Neural cell (in vitro differentiated cells): ENCODE results near the gene TUB. TPM values are rescaled to one million over a fixed set of nuclear protein-coding genes. Genes with fewer than 3 reads are reported as not detected.

Experiments used
- H2AFZ ChIP-seq: fragments of 200-600, 300-800 bp; sonication (generic), shearing (Covaris generic); 2 replicates; pipeline ENCODE4 v1.6.0; 2014; ENCODE audit warnings: low read depth, mild to moderate bottlenecking, antibody characterized with exemption, low read length, moderate library complexity
- H3F3A ChIP-seq: fragments of 200-600 bp; shearing (Covaris generic); 2 replicates; pipeline ENCODE4 v1.6.1; 2016; ENCODE audit warnings: mild to moderate bottlenecking, moderate library complexity, mixed read lengths, antibody characterized with exemption, low read length; ENCODE audit not compliant: insufficient read depth, poor library complexity, severe bottlenecking
- H3K27ac ChIP-seq: fragments of 200-600, 300-800 bp; sonication (generic), shearing (Covaris generic); 2 replicates; pipeline ENCODE4 v1.5.1; 2014; ENCODE audit warnings: mild to moderate bottlenecking, low read length, moderate library complexity
- H3K27me3 ChIP-seq: fragments of 300-800, 200-600 bp; sonication (generic), shearing (Covaris generic); 2 replicates; pipeline ENCODE4 v1.6.0; 2014; ENCODE audit warnings: mild to moderate bottlenecking, low read depth, low read length, moderate library complexity; ENCODE audit not compliant: insufficient read depth
- H3K36me3 ChIP-seq: fragments of 300-800, 200-600 bp; sonication (generic), shearing (Covaris generic); 2 replicates; pipeline ENCODE4 v1.5.1; 2014; ENCODE audit warnings: mild to moderate bottlenecking, antibody characterized with exemption, low read length, moderate library complexity; ENCODE audit not compliant: insufficient read depth
- H3K4me2 ChIP-seq: fragments of 300-800, 200-600 bp; sonication (generic), shearing (Covaris generic); 2 replicates; pipeline ENCODE4 v1.6.0; 2014; ENCODE audit warnings: mild to moderate bottlenecking, low read length
- H3K4me3 ChIP-seq: fragments of 300-800, 200-600 bp; sonication (generic), shearing (Covaris generic); 2 replicates; pipeline ENCODE4 v1.5.1; 2014; ENCODE audit warnings: mild to moderate bottlenecking, low read length, moderate library complexity
- H3K79me2 ChIP-seq: fragments of 200-600 bp; shearing (Covaris generic); replicated peaks from 2 replicates; pipeline ENCODE4 v1.6.0; 2014; ENCODE audit warnings: mild to moderate bottlenecking, low read length, moderate library complexity; ENCODE audit not compliant: insufficient read depth
- H3K9ac ChIP-seq: fragments of 300-800, 200-600 bp; sonication (generic), shearing (Covaris generic); 2 replicates; pipeline ENCODE4 v1.6.1; 2016; ENCODE audit warnings: mild to moderate bottlenecking, low read length, mixed read lengths
- H3K9me2 ChIP-seq: fragments of 200-600 bp; shearing (Covaris generic); 2 replicates; pipeline ENCODE4 v1.6.1; 2016; ENCODE audit warnings: mild to moderate bottlenecking, low read length, mixed read lengths; ENCODE audit not compliant: insufficient read depth
- H3K9me3 ChIP-seq: fragments of 200-600, 300-800 bp; sonication (generic), shearing (Covaris generic); 2 replicates; pipeline ENCODE4 v1.6.1; 2016; ENCODE audit warnings: mild to moderate bottlenecking, mixed run types, low read length, moderate library complexity, mixed read lengths
- H4K20me1 ChIP-seq: fragments of 200-600 bp; shearing (Covaris generic); 2 replicates; pipeline ENCODE4 v1.6.1; 2016; ENCODE audit warnings: mild to moderate bottlenecking, mixed run types; ENCODE audit not compliant: insufficient read depth
- EP300 ChIP-seq: fragments of 450-650 bp; conservative IDR thresholded peaks from 2 replicates; pipeline ENCODE4 v1.6.1; 2014; ENCODE audit warnings: antibody characterized with exemption, mild to moderate bottlenecking, moderate library complexity; ENCODE audit not compliant: poor library complexity, severe bottlenecking
- EZH2 ChIP-seq: fragments of 200-600, 300-800 bp; shearing (Covaris generic), sonication (generic); IDR thresholded peaks from 2 replicates; pipeline ENCODE4 v1.6.1; 2014; ENCODE audit warnings: antibody characterized with exemption, low read length, borderline replicate concordance, mild to moderate bottlenecking; ENCODE audit not compliant: insufficient read depth, poor library complexity, severe bottlenecking
- MXI1 ChIP-seq: fragments of 450-650 bp; conservative IDR thresholded peaks from 2 replicates; pipeline ENCODE4 v1.6.1; 2014; ENCODE audit warnings: antibody characterized with exemption, mild to moderate bottlenecking; ENCODE audit not compliant: poor library complexity, severe bottlenecking
- POLR2AphosphoS5 ChIP-seq: IDR thresholded peaks from 2 replicates; pipeline ENCODE4 v1.6.1; 2012
- RAD21 ChIP-seq: fragments of 450-650 bp; conservative IDR thresholded peaks from 2 replicates; pipeline ENCODE4 v1.6.1; 2014; ENCODE audit warnings: antibody characterized with exemption, mild to moderate bottlenecking, moderate library complexity
- REST ChIP-seq: IDR thresholded peaks from 2 replicates; pipeline ENCODE4 v1.6.1; 2012; ENCODE audit warnings: borderline replicate concordance
- SMC3 ChIP-seq: fragments of 450-650 bp; conservative IDR thresholded peaks from 2 replicates; pipeline ENCODE4 v1.6.1; 2014; ENCODE audit warnings: antibody characterized with exemption, mild to moderate bottlenecking, moderate library complexity; ENCODE audit not compliant: poor library complexity
- TAF1 ChIP-seq: IDR thresholded peaks from 2 replicates; pipeline ENCODE4 v1.6.1; 2012; ENCODE audit warnings: low read depth
- polyA plus RNA-seq: library from polyadenylated mRNA; depleted of rRNA; stranded (reverse); fragments of >200 nt; gene quantifications from 2 replicates; pipeline ENCODE4 v1.2.3, GENCODE V29; 2014
- TF ChIP-seq, protein P1 (sequence below): fragments of 450-650 bp; IDR thresholded peaks from 2 replicates; pipeline ENCODE4 v1.5.1; 2014; ENCODE audit warnings: antibody characterized with exemption, mild to moderate bottlenecking, moderate library complexity; ENCODE audit not compliant: poor library complexity, severe bottlenecking

Gene TUB
- polyA plus RNA-seq, 1 donor from 2014 or later, result 125 TPM

GRCh38 chr11:8096575-8096974 lies 15.6 kb downstream of the TUB start:
- Histone ChIP-seq H3K9me3 (no peaks in the 10 kb centered on the region), H3K27me3 (no peaks in the 10 kb centered on the region), H3K79me2 (peaks cover 5% of the 10 kb centered on the region), H3K4me2 (no peak overlapping the region), H4K20me1 (no peaks in the 10 kb centered on the region), H3K36me3 (peaks cover 2% of the 10 kb centered on the region), H2AFZ (no peak overlapping the region), H3K9me2 (no peaks in the 10 kb centered on the region), H3K27ac (no peak overlapping the region), H3F3A (no peaks in the 10 kb centered on the region), H3K9ac (no peak overlapping the region), H3K4me3 (no peak overlapping the region)
- TF ChIP-seq TAF1 (no peak), MXI1 (no peak), POLR2AphosphoS5 (no peak), REST (no peak), EZH2 (no peak), EP300 (no peak), RAD21 (no peak), SMC3 (no peak)
- TF ChIP-seq, protein P1, sequence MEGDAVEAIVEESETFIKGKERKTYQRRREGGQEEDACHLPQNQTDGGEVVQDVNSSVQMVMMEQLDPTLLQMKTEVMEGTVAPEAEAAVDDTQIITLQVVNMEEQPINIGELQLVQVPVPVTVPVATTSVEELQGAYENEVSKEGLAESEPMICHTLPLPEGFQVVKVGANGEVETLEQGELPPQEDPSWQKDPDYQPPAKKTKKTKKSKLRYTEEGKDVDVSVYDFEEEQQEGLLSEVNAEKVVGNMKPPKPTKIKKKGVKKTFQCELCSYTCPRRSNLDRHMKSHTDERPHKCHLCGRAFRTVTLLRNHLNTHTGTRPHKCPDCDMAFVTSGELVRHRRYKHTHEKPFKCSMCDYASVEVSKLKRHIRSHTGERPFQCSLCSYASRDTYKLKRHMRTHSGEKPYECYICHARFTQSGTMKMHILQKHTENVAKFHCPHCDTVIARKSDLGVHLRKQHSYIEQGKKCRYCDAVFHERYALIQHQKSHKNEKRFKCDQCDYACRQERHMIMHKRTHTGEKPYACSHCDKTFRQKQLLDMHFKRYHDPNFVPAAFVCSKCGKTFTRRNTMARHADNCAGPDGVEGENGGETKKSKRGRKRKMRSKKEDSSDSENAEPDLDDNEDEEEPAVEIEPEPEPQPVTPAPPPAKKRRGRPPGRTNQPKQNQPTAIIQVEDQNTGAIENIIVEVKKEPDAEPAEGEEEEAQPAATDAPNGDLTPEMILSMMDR, result no peak

- Histone ChIP-seq H2AFZ (no peak overlapping the region), H3K9me3 (no peaks in the 10 kb centered on the region), H3K36me3 (no peaks in the 10 kb centered on the region), H3K27ac (no peak overlapping the region), H4K20me1 (no peaks in the 10 kb centered on the region), H3K4me3 (no peak overlapping the region), H3K9ac (no peak overlapping the region), H3F3A (no peaks in the 10 kb centered on the region), H3K9me2 (no peaks in the 10 kb centered on the region), H3K79me2 (peaks cover 5% of the 10 kb centered on the region), H3K4me2 (no peak overlapping the region), H3K27me3 (no peaks in the 10 kb centered on the region)
- TF ChIP-seq REST, result no peak
- TF ChIP-seq, protein P1, result no peak
- no peak for TF ChIP-seq EP300
- no peak for TF ChIP-seq TAF1
- TF ChIP-seq MXI1, result no peak
Measured at GRCh38 chr11:8097062-8097461, 16.1 kb downstream of the TUB start.
